HL-60/S4 treated with retinoic acid at 250 ng/mL for 4 days and 3 days (cell line): ENCODE measurements around the gene MEPE.

Source experiments
- in situ Hi-C: fragments of 300-500 bp; cut with MboI; formaldehyde crosslinking; loops from 2 replicates; pipeline ENCODE4 v1.7.0; 2022; ENCODE audit warnings: low sequenced_read_pairs

The MEPE gene

GRCh38 chr4:87832669-87833068, at the start of gene MEPE:
Gene MEPE, plus strand, starts transcription at chr4:87832969. Its CDS starts 1,746 bp downstream, at chr4:87834715.
- in situ Hi-C loops, result no loop called here

GRCh38 chr4:87783781-87784180, 49.0 kb upstream of the MEPE start:
- in situ Hi-C loops, result no loop called here

GRCh38 chr4:87785731-87786509, 46.8 kb upstream of the MEPE start:
- in situ Hi-C loops, result no loop called here

GRCh38 chr4:87799301-87800113, 33.3 kb upstream of the MEPE start, which contains the start of gene IBSP:
Gene IBSP, plus strand, starts transcription at chr4:87799554. Its CDS starts 2,808 bp downstream, at chr4:87802362.
- in situ Hi-C loops, result no loop called here

GRCh38 chr4:87802858-87803257, 29.9 kb upstream of the MEPE start:
- in situ Hi-C loops, result no loop called here

- in situ Hi-C loops, result no loop called here
Measured at GRCh38 chr4:87803421-87803820, 29.3 kb upstream of the MEPE start.

GRCh38 chr4:87804871-87805270, 27.9 kb upstream of the MEPE start:
- in situ Hi-C loops, result no loop called here

- in situ Hi-C loops, result no loop called here
Measured at GRCh38 chr4:87805971-87806370, 26.8 kb upstream of the MEPE start.

- in situ Hi-C loops, result no loop called here
Measured at GRCh38 chr4:87806520-87806919, 26.2 kb upstream of the MEPE start.

GRCh38 chr4:87807402-87807801, 25.4 kb upstream of the MEPE start:
- in situ Hi-C loops, result no loop called here

- in situ Hi-C loops, result no loop called here
Measured at GRCh38 chr4:87811977-87812376, 20.8 kb upstream of the MEPE start.

GRCh38 chr4:87819281-87819919, 13.4 kb upstream of the MEPE start:
- in situ Hi-C loops, result no loop called here

- in situ Hi-C loops, result no loop called here
Measured at GRCh38 chr4:87823200-87823599, 9.6 kb upstream of the MEPE start.

GRCh38 chr4:87823724-87824123, 9.0 kb upstream of the MEPE start:
- in situ Hi-C loops, result no loop called here

GRCh38 chr4:87824352-87824751, 8.4 kb upstream of the MEPE start:
- in situ Hi-C loops, result no loop called here

- in situ Hi-C loops, result no loop called here
Measured at GRCh38 chr4:87834401-87834800, 1.6 kb downstream of the MEPE start.

GRCh38 chr4:87835197-87835596, 2.4 kb downstream of the MEPE start:
- in situ Hi-C loops, result no loop called here

- in situ Hi-C loops, result no loop called here
Measured at GRCh38 chr4:87835743-87836142, 3.0 kb downstream of the MEPE start.

GRCh38 chr4:87838205-87838604, 5.4 kb downstream of the MEPE start:
- in situ Hi-C loops, result no loop called here

- in situ Hi-C loops, result no loop called here
Measured at GRCh38 chr4:87838890-87839591, 6.3 kb downstream of the MEPE start.

GRCh38 chr4:87839592-87839946, 6.8 kb downstream of the MEPE start:
- in situ Hi-C loops, result no loop called here
